NCI-H2196 treated with DMSO at 0.1 percent for 48 hours (cell line): Measurements from ENCODE around the gene ANO6.
"Not testable (repeated sequence)": the region's sequence is repeated elsewhere in the genome, so short reads cannot be mapped to it uniquely, and the experiment has no call there.

ENCODE experiments used
- DNase-seq: peaks from one replicate; lab custom pipeline; 2025; ENCODE audit not compliant: unreplicated experiment; lab: John Stamatoyannopoulos, UW

ANO6 gene

DNA sequence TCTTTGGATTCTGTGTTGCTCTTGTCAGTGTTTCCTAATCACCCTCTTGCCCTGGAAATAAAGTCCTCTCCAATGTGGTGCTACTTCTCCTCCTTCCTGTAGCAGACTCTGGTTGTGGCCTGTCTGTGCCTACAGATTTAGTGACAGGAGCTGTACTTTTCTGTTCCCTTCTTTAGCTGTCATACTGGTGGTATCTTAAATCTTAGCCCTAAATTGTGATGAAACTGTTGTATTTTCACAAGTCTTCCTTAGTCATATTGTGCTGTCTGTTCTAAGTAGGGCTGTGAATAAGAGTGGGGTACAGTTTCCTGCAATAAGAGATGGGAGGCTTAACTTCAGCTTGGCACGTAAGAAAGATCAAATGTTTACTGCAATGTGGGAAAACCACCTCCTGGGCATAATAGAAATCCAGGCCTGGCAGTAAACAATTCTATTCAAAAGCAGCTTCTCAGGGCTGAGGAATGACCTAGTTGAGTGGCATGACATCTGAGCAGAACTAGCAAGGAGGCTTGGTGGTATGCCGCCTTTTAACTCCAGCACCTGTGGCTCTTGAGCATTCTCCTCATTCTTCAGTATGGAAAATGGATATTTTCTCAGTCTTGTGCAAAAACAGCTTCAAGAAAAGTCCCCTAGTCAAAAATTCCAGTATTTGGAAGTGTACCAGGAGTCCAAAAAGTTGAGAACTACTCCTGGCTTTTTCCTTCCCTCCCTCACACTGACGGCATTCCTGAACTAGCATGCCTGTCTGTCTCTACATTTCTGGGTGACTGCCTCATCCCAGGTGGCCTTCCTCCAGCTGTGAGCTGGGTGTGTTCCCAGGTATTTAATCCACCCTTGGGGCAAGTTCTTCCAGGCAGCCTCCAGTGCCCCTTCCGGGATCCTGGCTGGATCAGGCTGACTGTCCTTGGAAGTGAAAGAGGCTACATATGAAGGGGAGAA, 19.5 kb downstream of the ANO6 start:
- DNase-seq = no peak

DNA sequence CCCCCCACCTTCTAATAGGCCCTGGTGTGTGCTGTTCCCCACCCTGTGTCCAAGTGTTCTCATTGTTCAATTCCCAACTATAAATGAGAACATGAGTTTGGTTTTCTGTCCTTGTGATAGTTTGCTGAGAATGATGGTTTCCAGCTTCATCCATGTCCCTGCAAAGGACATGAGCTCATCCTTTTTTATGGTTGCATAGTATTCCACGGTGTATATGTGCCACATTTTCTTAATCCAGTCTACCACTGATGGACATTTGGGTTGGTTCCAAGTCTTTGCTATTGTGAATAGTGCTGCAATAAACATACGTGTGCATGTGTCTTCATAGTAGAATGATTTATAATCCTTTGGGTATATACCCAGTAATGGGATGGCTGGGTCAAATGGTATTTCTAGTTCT, 20.5 kb downstream of the ANO6 start:
- DNase-seq = not testable (repeated sequence)

DNA sequence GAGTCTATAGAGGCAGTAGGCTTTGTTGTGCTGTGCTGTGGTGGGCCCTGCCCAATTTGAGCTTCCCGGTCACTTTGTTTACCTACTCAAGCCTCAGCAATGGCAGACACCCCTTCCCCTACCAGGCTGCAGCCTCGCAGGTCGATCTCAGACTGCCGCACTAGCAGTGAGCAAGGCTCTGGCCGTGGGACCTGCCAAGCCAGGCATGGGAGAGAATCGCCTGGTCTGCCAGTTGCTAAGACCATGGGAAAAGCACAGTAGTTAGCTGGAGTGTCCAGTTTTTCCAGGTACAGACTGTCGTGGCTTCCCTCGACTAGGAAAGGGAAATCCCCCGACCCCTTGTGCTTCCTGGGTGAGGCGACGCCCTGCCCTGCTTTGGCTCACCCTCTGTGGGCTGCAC, 26.3 kb downstream of the ANO6 start:
- no peak for DNase-seq

DNA sequence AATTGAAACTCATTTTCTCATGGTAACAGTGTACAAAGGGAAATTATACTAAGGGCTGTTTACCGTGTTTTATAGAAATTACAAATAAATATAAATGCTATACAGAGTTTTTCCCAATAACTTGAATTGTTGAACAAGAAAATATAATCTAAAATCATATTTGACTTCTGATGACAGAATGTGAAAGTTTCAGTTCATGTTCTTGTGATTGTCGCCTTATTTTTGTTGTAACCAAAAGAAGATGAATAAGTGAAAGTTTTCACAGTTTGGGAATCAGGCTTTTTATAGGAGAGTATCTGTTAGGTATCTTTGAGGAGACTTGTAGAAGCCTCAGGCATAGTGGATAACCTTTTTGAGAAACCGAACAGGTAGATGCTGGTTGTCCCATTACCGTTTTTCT, 28.1 kb downstream of the ANO6 start:
- no peak for DNase-seq

DNA sequence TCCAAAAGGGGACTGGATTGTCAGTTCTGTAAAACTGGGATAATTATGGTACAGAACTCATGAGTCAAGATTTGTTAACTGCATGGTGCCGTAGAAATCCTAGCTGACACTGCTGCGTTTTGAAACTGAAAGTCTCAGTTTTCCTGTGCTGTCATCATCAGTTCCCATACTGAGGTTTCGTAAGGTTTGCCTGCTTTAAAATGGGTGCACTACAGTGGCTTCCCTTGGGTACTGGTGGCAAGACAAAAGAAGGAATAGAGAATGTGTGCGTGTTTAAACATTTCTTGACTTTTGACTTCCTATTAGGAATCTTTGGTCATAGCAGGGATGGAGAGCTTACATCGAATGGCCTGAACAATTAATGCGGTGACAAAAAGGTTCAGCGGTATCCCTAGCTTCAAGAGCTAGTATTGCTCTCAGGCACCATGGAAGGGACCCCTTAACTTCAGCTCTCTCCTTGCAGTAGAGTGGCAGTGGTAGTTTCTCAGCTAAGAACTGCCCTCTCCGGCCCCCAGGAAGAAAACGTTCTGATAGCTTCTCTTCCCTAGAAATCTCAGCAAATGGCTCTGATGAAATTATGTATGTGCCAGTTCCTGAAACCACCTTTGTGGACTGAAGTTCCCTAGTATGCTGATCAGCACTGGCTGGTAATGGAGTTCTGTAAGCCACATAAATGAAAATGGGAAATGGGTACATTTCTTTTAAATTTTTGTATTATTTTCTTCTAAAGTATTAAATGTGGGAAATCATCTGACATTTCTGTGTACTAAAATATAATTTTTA, 28.9 kb downstream of the ANO6 start:
- DNase-seq = no peak

DNA sequence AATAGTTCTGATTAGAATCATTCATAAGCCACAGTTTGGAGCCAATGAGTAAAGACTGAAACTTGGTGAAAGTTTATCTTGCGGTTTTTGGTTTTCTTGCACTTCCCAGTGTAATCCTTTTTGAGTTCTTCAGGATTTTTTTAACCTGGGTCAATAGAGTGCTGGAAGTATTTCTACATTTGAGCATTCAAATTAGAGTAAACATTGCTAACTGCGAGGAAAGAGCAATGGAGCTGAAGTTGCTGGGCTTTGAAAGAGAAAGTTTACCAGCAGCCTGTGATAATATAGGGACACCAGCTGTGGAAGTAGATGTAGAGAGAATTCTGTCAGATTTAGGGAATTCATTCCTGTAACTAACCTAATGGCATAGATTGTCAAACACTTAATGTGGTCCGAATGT, 30.3 kb downstream of the ANO6 start:
- DNase-seq = no peak

DNA sequence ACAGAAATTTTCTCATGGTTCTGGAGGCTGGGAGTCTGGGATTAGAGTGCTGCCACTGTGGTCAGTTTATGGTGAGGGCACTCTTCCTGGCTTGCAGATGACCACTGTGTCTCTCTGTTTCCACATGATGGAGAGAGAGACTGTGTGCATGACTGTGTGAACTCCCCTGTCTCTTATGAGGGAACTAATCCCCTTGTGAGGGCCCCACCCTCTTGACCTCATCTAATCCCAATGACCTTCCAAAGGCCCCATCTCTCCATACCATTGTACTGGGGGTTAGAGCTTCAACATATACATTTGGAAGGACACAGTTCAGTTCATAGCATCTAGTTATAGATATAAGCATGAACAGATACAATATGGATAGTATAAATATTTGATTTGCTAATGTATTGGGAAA, 31.7 kb downstream of the ANO6 start:
- no peak for DNase-seq

DNA sequence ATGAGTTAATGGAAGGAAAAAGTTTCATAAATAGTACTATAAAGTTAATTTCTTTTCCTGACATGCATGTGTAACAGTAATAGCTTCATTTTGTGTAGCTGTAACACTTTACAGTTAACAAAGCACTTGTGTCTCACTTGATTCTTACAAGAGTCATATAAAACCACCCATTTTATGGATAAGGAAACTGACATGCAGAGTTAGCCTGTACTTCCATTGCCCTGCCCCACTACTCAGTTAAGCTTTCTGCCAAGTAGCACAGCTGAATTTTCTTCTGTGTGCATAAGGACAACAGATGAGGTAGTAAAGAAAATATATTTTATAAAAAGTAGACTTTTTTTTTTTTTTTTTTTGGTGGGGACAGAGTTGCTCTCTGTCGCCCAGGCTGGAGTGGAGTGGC, 32.2 kb downstream of the ANO6 start:
- DNase-seq = no peak

DNA sequence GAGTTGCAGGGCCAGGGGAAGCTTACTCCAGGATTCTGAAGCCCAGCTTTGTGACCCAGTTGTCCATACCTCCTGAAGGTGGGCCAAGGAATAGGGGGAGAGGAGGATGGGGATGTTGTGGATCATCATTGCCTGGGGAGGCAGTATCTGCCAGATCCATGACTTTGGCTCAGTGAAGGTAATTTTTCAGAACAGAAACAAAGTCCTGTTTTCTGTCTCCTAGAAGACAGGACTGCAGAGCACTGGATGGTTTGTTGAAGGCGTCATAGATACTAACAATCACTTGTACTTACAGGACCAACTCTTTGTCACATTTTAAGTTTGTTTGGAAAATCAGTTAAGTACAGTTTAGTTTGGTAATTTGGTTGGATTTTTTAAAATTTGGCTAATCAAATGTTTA, 38.4 kb downstream of the ANO6 start:
- no peak for DNase-seq

DNA sequence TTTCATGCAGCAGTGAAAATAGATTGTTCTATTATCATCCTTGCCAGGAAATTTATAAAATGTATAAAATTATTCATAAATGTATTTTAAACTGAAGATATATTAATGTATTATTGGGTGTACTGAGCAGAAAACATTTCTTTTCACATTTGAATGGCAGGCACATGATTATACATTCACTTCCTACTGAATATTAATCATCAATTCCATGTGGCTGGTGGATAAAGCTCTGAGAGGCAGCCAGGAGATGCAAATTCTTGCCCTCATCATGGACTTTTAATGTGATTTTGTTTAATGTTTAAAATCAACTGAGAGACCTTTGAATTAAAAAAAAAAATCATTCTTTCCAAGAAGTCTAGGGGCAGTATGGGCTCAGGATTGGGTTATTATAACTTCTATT, 40.8 kb downstream of the ANO6 start:
- DNase-seq = no peak

DNA sequence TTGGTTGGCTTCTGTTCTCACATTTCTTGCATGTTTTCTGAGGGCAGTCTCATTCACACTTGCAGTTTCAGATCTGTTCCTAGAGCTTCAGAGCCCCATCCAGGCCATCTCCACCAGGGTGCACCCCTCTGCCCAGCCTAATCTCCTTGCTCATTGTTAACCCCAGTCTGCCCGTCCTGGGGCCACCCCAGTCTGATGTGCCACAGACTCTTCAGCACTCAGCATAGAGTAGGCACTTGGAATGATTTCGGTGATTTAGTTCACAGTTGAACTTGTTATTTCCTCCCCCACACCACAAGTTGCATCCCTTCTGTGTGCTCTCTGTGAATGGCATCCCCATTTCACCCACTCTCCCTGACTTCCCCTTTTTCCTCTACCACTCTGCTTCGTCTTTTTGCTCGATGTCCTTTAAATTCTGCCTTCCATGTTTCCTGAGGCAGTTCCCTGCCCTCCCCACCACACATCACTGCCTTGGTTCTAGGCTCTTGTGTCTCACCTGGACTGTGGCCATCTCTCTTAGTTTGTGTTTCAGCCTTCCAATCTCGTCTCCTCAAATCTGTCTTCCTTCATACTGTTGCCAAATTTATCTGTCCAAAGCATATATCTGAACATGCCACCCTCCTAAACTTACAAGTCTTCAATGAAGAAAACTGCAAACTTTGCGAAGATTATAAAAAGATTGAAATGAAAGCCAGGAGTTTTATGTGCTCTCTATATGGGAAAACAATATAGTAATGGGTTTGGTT, 41.5 kb downstream of the ANO6 start:
- DNase-seq = no peak

DNA sequence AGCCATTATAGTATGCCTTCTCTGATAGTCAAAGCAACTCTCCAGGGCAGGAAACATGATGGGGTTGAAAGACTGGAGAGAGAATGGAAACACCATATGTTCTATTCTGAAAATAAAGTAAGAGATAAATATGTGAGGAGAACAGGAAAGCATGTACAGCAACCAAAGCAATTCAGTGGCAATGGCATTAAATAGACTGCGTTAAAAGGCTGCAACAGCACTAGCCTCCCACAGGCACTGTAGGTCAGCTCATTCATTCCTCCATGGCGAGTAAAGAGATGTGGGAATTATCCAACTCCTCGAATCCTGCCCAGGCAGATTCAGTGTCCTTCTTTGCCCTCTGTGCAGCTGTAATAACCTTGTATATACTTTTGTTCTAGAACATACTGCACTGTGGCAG, 43.8 kb downstream of the ANO6 start:
- DNase-seq = no peak

DNA sequence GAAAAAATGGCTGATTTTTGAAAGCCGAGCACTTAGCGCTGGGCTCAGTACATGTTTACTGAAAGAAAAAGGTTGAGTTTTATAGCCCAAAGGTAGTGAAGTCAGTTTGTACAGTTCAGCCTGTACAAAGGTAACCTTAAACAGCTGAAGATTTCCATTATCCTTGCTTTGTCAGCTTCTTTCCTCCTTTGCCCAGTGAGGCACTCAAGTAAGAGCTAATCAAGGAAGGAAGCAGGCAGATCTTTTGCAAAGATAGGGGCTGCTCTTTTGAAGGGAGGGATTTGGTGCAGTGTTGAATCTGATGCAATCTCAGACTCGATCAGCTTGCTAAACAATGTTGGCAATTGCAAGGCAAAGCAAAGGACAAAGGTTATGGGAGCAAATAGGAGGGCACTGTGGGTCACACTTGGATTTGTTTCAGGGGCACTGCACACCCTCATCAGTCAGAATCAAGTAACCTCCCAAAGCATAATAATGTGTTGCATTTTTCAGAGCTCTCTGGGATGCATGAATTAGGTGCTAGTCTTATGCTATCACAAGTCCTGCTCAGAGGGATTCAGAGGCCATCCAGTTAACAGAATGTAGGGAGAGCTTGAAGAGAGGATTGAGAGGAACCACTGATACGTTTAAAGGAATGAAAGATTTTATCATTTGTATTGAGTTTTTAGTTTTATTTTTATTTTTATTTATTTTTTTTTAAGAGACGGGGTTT, 44.4 kb downstream of the ANO6 start:
- DNase-seq = no peak

DNA sequence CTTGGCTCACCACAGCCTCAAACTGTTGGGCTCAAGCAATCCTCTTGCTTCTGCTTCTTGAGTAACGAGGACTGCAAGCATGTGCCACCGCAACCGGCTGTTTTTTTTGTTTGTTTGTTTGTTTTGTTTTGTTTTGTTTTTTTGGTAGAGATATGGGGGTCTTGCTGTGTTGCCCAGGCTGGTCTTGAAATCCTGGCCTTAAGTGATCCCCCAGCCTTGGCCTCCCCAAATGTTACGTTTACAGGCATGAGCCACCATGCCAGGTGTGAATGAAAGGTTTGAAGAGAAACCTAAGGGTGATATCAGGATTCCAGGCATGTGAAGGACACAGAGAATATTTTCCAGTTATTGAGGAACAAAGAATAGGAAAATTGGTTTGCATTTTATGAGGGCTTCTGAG, 45.0 kb downstream of the ANO6 start:
- no peak for DNase-seq

DNA sequence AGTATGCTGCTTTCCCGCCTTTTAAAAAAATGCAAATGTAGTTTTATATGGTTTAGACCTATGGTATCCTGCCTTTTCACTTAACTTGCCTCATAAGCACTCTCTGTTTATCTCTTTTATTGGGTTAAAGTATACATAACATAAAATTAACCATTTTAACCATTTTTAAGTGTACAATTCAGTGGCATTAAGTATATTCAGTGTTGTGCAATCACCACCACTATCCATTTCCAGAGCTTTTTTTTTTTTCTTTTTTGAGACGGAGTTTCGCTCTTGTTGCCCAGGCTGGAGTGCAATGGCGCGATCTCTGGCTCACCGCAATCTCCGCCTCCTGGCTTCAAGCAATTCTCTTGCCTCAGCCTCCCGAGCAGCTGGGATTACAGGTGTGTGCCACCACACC, 46.3 kb downstream of the ANO6 start:
- DNase-seq = not testable (repeated sequence)

DNA sequence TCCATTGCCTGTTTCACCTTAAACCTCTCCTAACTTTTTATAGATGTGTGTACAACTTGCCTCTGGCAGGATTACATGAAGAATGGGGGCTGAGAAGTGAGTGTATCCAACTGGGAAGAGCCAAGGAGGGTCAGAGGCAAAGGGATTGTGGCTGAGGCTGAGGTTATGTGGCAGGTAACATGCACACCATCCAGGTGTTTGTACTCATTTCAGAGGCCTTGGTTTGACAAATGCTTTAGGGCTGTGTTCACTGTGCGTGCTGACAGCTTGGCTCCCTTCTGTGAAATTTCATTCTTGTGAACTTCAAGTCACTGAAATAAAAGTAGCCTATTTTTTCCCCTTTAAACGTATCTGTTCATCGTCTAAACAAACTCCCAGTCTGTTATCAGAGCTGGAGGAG, 47.7 kb downstream of the ANO6 start:
- DNase-seq = no peak

DNA sequence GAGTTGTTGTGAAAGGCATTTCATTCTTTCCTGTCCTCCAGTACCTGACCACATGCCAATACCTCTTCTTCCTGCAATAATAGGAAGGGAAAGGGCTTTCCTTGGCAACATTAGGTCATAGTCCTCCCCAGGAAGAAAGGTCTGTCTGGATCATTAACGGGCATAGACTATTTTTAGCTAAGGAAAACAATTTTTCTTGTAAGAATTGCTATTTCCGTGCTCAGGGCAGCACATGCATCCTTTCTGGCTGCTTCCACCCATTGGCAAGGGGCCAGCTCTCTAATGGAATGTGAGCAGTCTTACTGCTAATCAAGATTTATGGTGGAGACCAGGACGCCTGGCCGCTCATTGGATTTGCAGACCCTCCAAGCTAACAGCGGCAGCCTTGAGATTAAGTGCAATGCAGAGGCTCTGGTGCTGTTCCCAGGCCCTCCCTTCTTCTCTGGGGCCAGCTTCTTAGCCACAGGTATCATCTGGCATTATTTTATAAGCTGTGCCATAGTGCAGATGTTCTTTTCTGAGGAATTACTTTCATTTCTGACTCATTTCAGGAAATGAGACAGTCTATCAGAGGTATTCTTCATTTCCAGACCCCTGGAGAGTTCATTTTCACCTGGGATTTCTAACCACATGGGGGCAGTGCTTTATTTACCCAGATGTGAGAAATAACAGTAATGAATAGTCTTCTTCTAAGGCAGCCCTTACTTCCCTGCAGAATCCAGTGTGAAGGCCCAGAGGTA, 52.9 kb downstream of the ANO6 start:
- DNase-seq = no peak

DNA sequence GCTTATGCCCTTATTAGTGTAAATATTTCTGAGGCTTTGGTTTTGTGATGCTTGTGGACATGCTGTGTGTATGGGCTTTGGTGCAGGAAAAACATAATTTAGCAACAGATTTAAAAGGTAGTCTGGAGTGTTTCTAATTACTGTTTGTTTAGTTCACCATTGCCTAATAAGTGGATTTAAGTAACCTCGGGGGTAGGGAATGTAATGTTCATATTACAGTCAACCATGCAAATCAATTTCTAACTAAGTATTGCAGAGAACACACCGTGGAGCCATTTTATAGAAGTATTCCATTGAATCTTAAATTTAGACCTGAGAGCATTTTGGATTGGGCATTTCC, 53.5 kb downstream of the ANO6 start:
- no peak for DNase-seq

DNA sequence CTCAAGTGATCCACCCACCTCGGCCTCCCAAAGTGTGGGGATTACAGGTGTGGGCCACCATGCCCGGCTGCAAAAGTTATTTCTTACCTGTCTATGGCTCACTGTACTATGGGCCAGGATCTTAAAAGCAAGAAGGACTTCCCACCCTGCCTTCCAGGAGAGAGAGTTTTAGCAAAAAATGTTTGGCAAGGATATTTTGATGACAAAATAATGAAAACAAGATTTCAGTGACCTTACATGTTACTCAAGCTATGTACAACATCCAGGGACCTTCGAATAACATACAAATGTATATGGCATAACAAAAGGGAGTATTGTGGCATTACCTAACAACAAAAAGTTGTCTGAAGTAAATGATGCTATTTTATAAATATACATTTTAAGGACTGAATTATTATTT, 55.1 kb downstream of the ANO6 start:
- no peak for DNase-seq

DNA sequence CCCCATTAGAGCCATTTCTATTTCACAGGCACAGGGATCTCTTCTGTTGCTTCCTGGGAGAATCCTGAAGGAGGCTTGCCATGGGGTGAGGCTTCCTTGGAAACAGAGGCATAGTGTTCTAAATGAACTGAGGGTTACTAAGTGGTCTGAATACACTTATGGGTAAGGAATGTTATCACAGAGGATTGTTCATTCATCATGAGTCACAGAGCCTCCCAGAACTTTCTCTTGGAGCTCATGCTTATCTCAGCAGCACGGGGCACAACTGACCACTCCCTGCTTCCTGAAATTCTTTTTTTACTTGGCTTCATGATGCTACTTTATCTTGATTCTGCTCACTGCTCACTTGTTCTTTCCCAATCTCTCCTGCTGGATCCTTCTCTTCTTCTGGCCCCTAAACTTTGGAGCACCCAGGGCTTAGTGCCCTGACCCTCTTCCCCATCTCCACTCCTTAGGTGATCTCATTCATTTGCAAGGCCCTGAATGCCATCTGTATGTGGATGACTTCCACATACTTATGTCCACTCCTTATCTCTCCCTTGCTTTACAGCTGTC, 57.9 kb downstream of the ANO6 start:
- DNase-seq = no peak
